PFSK-1 (cell line): Measurements from ENCODE around the gene UNC93B1.

Experiments
- POLR2AphosphoS5 ChIP-seq: IDR thresholded peaks from 2 replicates; pipeline ENCODE4 v1.6.1; 2012; ENCODE audit warnings: low read depth, mild to moderate bottlenecking, control low read depth, low read length, moderate library complexity
- SIN3A ChIP-seq: IDR thresholded peaks from 2 replicates; pipeline ENCODE4 v1.6.1; 2012; ENCODE audit warnings: mild to moderate bottlenecking, low read length, moderate library complexity, borderline replicate concordance; ENCODE audit not compliant: insufficient read depth
- TAF1 ChIP-seq: IDR thresholded peaks from 2 replicates; pipeline ENCODE4 v1.6.1; 2012; ENCODE audit warnings: low read length, control low read depth, borderline replicate concordance; ENCODE audit not compliant: insufficient read depth
- TF ChIP-seq, protein P1 (sequence below), 2 experiments: IDR thresholded peaks; 2 replicates each; pipeline versions ENCODE4 v1.6.1 to v1.8.0; 2011 to 2012; ENCODE audit warnings: low read depth in 2 of 2, low read length in 2 of 2, control low read depth in 1 of 2, inconsistent platforms in 1 of 2, mild to moderate bottlenecking in 1 of 2, moderate library complexity in 1 of 2; ENCODE audit not compliant: insufficient read depth in 1 of 2

GRCh38 chr11:67999201-67999629 is 4.7 kb downstream of the UNC93B1 start:
- TF ChIP-seq SIN3A (no peak), POLR2AphosphoS5 (no peak), TAF1 (no peak)
- TF ChIP-seq, protein P1, sequence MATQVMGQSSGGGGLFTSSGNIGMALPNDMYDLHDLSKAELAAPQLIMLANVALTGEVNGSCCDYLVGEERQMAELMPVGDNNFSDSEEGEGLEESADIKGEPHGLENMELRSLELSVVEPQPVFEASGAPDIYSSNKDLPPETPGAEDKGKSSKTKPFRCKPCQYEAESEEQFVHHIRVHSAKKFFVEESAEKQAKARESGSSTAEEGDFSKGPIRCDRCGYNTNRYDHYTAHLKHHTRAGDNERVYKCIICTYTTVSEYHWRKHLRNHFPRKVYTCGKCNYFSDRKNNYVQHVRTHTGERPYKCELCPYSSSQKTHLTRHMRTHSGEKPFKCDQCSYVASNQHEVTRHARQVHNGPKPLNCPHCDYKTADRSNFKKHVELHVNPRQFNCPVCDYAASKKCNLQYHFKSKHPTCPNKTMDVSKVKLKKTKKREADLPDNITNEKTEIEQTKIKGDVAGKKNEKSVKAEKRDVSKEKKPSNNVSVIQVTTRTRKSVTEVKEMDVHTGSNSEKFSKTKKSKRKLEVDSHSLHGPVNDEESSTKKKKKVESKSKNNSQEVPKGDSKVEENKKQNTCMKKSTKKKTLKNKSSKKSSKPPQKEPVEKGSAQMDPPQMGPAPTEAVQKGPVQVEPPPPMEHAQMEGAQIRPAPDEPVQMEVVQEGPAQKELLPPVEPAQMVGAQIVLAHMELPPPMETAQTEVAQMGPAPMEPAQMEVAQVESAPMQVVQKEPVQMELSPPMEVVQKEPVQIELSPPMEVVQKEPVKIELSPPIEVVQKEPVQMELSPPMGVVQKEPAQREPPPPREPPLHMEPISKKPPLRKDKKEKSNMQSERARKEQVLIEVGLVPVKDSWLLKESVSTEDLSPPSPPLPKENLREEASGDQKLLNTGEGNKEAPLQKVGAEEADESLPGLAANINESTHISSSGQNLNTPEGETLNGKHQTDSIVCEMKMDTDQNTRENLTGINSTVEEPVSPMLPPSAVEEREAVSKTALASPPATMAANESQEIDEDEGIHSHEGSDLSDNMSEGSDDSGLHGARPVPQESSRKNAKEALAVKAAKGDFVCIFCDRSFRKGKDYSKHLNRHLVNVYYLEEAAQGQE (IDR thresholded peaks at IDR 0.05; ENCODE audit: insufficient read depth in 1 of 2, low read depth in 2 of 2, low read length in 2 of 2) = no peak
